D341Med (cell line): ENCODE data around the gene C1QTNF2.

Experiments
- DNase-seq: peaks from one replicate; pipeline ENCODE4 v3.0.0; 2012; ENCODE audit warnings: low spot score

C1QTNF2 gene

GRCh38 chr5:160303690-160304089 lies 66.7 kb downstream of the C1QTNF2 start:
- DNase-seq, result peak; percentile 50

GRCh38 chr5:160298189-160298588 lies 72.2 kb downstream of the C1QTNF2 start:
- no peak for DNase-seq

GRCh38 chr5:160297776-160298175 lies 72.7 kb downstream of the C1QTNF2 start:
- DNase-seq, result no peak
